HEK293T (cell line): ENCODE results near the gene PLA2G3.
A peak's percentile ranks its signal among the peaks of the same experiment; 100 is the strongest.

Experiments used
- CTCF ChIA-PET: fragments of 350-600 bp; formaldehyde crosslinking; extraction: SDS; loops from one replicate; lab custom pipeline; 2021; ENCODE audit warnings: antibody characterized with exemption, inconsistent platforms; lab: Yijun Ruan, JAX
- POLR2A ChIA-PET: fragments of 350-600 bp; formaldehyde crosslinking; extraction: SDS; loops from one replicate; lab custom pipeline; 2020; ENCODE audit warnings: antibody characterized with exemption, inconsistent platforms; lab: Yijun Ruan, JAX
- DNase-seq: peaks from one replicate; pipeline ENCODE4 v3.0.0; 2012; ENCODE audit warnings: mixed read lengths; ENCODE audit errors: extremely low spot score
- ARNT ChIP-seq: fragments of 450-650 bp; IDR thresholded peaks from 2 replicates; pipeline ENCODE4 v1.6.1; 2017; ENCODE audit warnings: mild to moderate bottlenecking
- BHLHE40 ChIP-seq: fragments of 450-650 bp; IDR thresholded peaks from 2 replicates; pipeline ENCODE4 v1.6.1; 2016; ENCODE audit warnings: mild to moderate bottlenecking, moderate library complexity, borderline replicate concordance
- CTBP1 ChIP-seq: fragments of 450-650 bp; IDR thresholded peaks from 2 replicates; pipeline ENCODE4 v1.6.1; 2016; ENCODE audit warnings: borderline replicate concordance
- ELF4 ChIP-seq: fragments of 450-650 bp; IDR thresholded peaks from 2 replicates; pipeline ENCODE4 v1.6.1; 2017; ENCODE audit warnings: antibody characterized with exemption
- FOXA1 ChIP-seq: fragments of 450-650 bp; IDR thresholded peaks from 2 replicates; pipeline ENCODE4 v1.6.1; 2016; ENCODE audit warnings: mild to moderate bottlenecking
- FOXK2 ChIP-seq: fragments of 450-650 bp; IDR thresholded peaks from 2 replicates; pipeline ENCODE4 v1.6.1; 2016; ENCODE audit warnings: mild to moderate bottlenecking
- FOXM1 ChIP-seq: fragments of 450-650 bp; IDR thresholded peaks from 2 replicates; pipeline ENCODE4 v1.6.1; 2017; ENCODE audit warnings: mild to moderate bottlenecking, borderline replicate concordance
- HDGF ChIP-seq: fragments of 450-650 bp; IDR thresholded peaks from 2 replicates; pipeline ENCODE4 v1.6.1; 2017; ENCODE audit warnings: antibody characterized with exemption, borderline replicate concordance
- L3MBTL2 ChIP-seq: fragments of 450-650 bp; conservative IDR thresholded peaks from 2 replicates; pipeline ENCODE4 v1.6.1; 2016; ENCODE audit warnings: mild to moderate bottlenecking
- LEF1 ChIP-seq: fragments of 450-650 bp; IDR thresholded peaks from 2 replicates; pipeline ENCODE4 v1.6.1; 2017; ENCODE audit warnings: mild to moderate bottlenecking, borderline replicate concordance
- NFRKB ChIP-seq: fragments of 450-650 bp; IDR thresholded peaks from 2 replicates; pipeline ENCODE4 v1.6.1; 2016; ENCODE audit warnings: mild to moderate bottlenecking, moderate library complexity
- SP1 ChIP-seq: fragments of 450-650 bp; IDR thresholded peaks from 2 replicates; pipeline ENCODE4 v1.6.1; 2017
- SUZ12 ChIP-seq: fragments of 450-650 bp; IDR thresholded peaks from 2 replicates; pipeline ENCODE4 v1.6.1; 2016; ENCODE audit warnings: mild to moderate bottlenecking
- TARDBP ChIP-seq: fragments of 450-650 bp; IDR thresholded peaks from 2 replicates; pipeline ENCODE4 v1.6.1; 2016
- ZNF384 ChIP-seq: fragments of 450-650 bp; IDR thresholded peaks from 2 replicates; pipeline ENCODE4 v1.6.1; 2016
- TF ChIP-seq, protein P1 (sequence below): fragments of 450-650 bp; IDR thresholded peaks from 2 replicates; pipeline ENCODE4 v1.6.1; 2016

Gene PLA2G3

GRCh38 chr22:31089160-31090100, 50.9 kb downstream of the PLA2G3 start:
- CTCF ChIA-PET, result interaction anchor here (0.6 to 0.8 kb wide), 4 partner anchors 13 to 144 kb away, joined by 3 to 4 read pairs (median 4); partner anchors contain the start of genes RNF185 and SELENOM
- no peak for TF ChIP-seq SUZ12
- TF ChIP-seq HDGF, result 0 out of 2 replicates have a peak, but pooled peaks have one; percentile 52
- DNase-seq, result peak; percentile 77
- POLR2A ChIA-PET, result no interaction called here

DNA sequence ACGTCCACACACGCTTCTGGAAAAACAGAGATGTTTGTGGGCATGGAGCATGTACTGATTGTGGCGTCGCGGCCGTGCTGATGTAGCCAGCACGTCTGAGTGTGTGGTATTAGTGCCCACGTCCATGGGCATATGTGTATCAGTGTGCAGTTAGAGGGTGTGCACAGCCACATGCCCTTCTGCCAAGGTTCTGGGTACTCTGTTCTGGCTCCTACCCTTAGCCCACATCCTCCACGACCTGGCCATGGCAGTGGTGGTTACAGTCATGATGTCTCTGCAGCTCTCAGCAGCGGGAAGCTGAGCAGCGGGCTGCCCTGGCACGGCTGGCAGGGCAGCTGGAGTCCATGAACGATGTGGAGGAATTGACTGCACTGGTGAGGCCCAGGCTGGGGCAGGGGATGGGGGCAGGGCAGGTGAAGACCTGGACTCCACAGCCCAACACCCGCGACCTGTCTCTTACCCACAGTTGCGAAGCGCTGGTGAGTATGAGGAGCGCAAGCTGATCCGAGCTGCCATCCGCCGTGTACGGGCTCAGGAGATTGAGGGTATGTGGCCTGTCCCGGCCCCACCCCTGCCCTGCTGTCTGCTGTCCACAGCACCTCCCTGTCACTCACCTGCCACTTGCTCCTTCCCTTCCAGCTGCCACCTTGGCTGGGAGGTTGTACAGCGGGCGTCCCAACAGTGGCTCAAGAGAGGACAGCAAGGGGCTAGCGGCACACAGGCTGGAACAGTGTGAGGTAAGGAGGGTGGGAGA, 51.9 kb downstream of the PLA2G3 start:
- ChIA-PET POLR2A (no interaction called here), CTCF (interaction anchor here (0.7 to 0.8 kb wide), 2 partner anchors 72 to 143 kb away, joined by 3 to 4 read pairs; partner anchors contain the start of gene RNF185)
- DNase-seq, result no peak
- TF ChIP-seq CTBP1, result no peak
- TF ChIP-seq BHLHE40, result no peak
- TF ChIP-seq L3MBTL2, result no peak
- TF ChIP-seq FOXM1, result no peak
- no peak for TF ChIP-seq ARNT

DNA sequence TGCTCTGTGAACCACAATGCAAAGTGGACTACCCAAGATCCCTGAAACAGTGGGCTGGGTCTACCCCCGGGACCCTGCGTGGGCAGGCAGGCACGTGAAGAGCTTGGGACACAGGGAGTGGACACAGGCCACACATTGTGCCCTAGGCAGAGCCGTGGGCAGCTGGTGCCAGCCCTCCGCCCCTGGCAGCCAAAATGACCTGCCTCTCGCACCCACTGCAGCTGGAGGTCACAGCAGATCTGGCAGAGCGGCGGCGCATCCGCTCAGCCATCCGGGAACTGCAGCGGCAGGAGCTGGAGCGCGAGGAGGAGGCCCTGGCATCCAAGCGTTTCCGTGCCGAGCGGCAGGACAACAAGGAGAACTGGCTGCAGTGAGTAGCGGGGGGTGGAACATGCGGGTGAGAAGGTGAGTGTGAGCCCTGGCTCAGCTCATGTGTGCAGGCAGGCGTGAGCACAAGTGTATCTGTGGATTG, 52.5 kb downstream of the PLA2G3 start:
- TF ChIP-seq ELF4, result no peak
- no peak for TF ChIP-seq LEF1
- TF ChIP-seq SP1, result no peak
- no peak for TF ChIP-seq SUZ12
- no peak for TF ChIP-seq L3MBTL2
- TF ChIP-seq NFRKB, result no peak
- no peak for TF ChIP-seq FOXM1
- no peak for TF ChIP-seq ZNF384
- TF ChIP-seq, protein P1, sequence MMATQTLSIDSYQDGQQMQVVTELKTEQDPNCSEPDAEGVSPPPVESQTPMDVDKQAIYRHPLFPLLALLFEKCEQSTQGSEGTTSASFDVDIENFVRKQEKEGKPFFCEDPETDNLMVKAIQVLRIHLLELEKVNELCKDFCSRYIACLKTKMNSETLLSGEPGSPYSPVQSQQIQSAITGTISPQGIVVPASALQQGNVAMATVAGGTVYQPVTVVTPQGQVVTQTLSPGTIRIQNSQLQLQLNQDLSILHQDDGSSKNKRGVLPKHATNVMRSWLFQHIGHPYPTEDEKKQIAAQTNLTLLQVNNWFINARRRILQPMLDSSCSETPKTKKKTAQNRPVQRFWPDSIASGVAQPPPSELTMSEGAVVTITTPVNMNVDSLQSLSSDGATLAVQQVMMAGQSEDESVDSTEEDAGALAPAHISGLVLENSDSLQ, result no peak
- no peak for TF ChIP-seq FOXA1
- TF ChIP-seq FOXK2, result no peak
- CTCF ChIA-PET, result no interaction called here
- DNase-seq, result no peak
- POLR2A ChIA-PET, result no interaction called here

GRCh38 chr22:31086703-31087330, 53.5 kb downstream of the PLA2G3 start:
- TF ChIP-seq LEF1 (no peak), ELF4 (no peak), FOXM1 (no peak), TARDBP (no peak), SUZ12 (no peak), HDGF (no peak), FOXK2 (no peak), SP1 (no peak), L3MBTL2 (no peak), CTBP1 (no peak), BHLHE40 (no peak), ARNT (no peak), FOXA1 (no peak), ZNF384 (no peak), NFRKB (no peak)
- TF ChIP-seq, protein P1, result no peak
- no peak for DNase-seq
- ChIA-PET CTCF (no interaction called here), POLR2A (no interaction called here)

DNA sequence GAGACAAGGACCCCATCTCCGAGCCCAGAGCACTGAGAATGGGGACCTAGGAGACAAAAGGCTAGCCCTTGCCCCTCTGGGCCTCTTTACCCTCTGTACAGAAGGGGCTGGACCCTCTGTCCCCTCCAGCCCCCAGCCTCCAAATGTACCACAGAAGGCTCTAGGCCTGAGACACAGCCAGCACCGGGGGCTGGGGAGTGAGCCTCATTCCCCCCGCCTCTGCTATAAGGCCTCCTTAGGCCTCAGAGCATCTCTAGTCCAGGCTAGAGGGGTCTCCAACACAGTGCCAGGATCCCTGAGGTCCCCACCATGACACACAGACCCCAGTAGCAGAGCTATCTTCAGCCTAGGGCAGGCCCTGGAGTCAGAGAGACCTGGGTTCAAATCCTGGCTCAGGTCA, 54.4 kb downstream of the PLA2G3 start:
- no peak for TF ChIP-seq FOXK2
- TF ChIP-seq NFRKB, result no peak
- TF ChIP-seq BHLHE40, result no peak
- no peak for TF ChIP-seq L3MBTL2
- TF ChIP-seq ZNF384, result no peak
- TF ChIP-seq CTBP1, result no peak
- TF ChIP-seq FOXA1, result no peak
- TF ChIP-seq, protein P1, result no peak
- no peak for TF ChIP-seq ARNT
- no peak for TF ChIP-seq TARDBP
- TF ChIP-seq ELF4, result no peak
- TF ChIP-seq FOXM1, result no peak
- no peak for TF ChIP-seq HDGF
- TF ChIP-seq LEF1, result no peak
- TF ChIP-seq SP1, result no peak
- TF ChIP-seq SUZ12, result no peak
- DNase-seq, result no peak
- POLR2A ChIA-PET, result no interaction called here
- CTCF ChIA-PET, result no interaction called here

- no peak for DNase-seq
- no peak for TF ChIP-seq ARNT
- no peak for TF ChIP-seq TARDBP
- TF ChIP-seq HDGF, result no peak
- TF ChIP-seq BHLHE40, result no peak
- no peak for TF ChIP-seq NFRKB
- TF ChIP-seq SUZ12, result no peak
- no peak for TF ChIP-seq FOXA1
- TF ChIP-seq ZNF384, result no peak
- TF ChIP-seq CTBP1, result no peak
- TF ChIP-seq, protein P1, result no peak
- no peak for TF ChIP-seq LEF1
- no peak for TF ChIP-seq FOXM1
- no peak for TF ChIP-seq SP1
- TF ChIP-seq L3MBTL2, result no peak
- no peak for TF ChIP-seq FOXK2
- no peak for TF ChIP-seq ELF4
- CTCF ChIA-PET, result no interaction called here
- POLR2A ChIA-PET, result interaction anchor here (0.8 kb wide), 1 partner anchor 116 kb away, joined by 3 read pairs; the partner anchor contains the start of gene TUG1
These were observed 54.8 kb downstream of the PLA2G3 start for GRCh38 chr22:31085493-31085824.
